Esophagus muscularis mucosa (tissue), 4 donors: ENCODE measurements around the gene RFK. TPM values are rescaled to one million over a fixed set of nuclear protein-coding genes. Genes with fewer than 3 reads are reported as not detected.
A peak's percentile ranks its signal among the peaks of the same experiment; 100 is the strongest.

Source experiments
- DNase-seq: peaks from one replicate; pipeline ENCODE4 v3.0.0-alpha.2; 2017; ENCODE audit errors: extremely low spot score
- H3K27ac ChIP-seq, 4 donors: fragments of 200-600 bp; sonication (generic); replicated peaks in 1 of 4; 1 replicate in 3 of 4; 2 replicates in 1 of 4; pipeline ENCODE4 v1.5.1; 2016 to 2019; ENCODE audit warnings: mild to moderate bottlenecking in 1 of 4
- H3K27me3 ChIP-seq, 4 donors: fragments of 200-600 bp; sonication (generic); one replicate each; pipeline versions ENCODE4 v1.5.1 to v1.6.0; 2016 to 2019
- H3K36me3 ChIP-seq, 4 donors: fragments of 200-600 bp; sonication (generic); one replicate each; pipeline ENCODE4 v1.5.1; 2016 to 2019
- H3K4me1 ChIP-seq, 4 donors: fragments of 200-600 bp; sonication (generic); one replicate each; pipeline ENCODE4 v1.5.1; 2016 to 2019
- H3K4me3 ChIP-seq, 4 donors: fragments of 200-600 bp; sonication (generic); 1 replicate in 2 of 4; 2 replicates in 2 of 4; pipeline ENCODE4 v1.5.1; 2016 to 2019; ENCODE audit warnings: mild to moderate bottlenecking in 4 of 4, moderate library complexity in 1 of 4
- H3K9me3 ChIP-seq, 4 donors: fragments of 200-600 bp; sonication (generic); 1 replicate in 3 of 4; 2 replicates in 1 of 4; pipeline ENCODE4 v1.5.1; 2016 to 2019
- CTCF ChIP-seq, 3 experiments: fragments of 200-600 bp in 2 of 3; fragments of 450-650 bp in 1 of 3; sonication (generic) in 2 of 3; IDR thresholded peaks; one replicate each; pipeline ENCODE4 v1.5.1; 2017 to 2019; ENCODE audit warnings: antibody characterized with exemption in 3 of 3, mild to moderate bottlenecking in 2 of 3, moderate library complexity in 1 of 3
- EP300 ChIP-seq: sonication (generic); formaldehyde crosslinking; IDR thresholded peaks from one replicate; pipeline ENCODE4 v1.6.1; 2017; ENCODE audit warnings: antibody characterized with exemption
- POLR2A ChIP-seq: fragments of 450-650 bp; IDR thresholded peaks from one replicate; pipeline ENCODE4 v1.6.1; 2017; ENCODE audit warnings: antibody characterized with exemption, moderate library complexity, mild to moderate bottlenecking, low read depth
- POLR2AphosphoS5 ChIP-seq, 2 donors: sonication (generic); formaldehyde crosslinking; IDR thresholded peaks; one replicate each; pipeline ENCODE4 v1.6.1; 2017; ENCODE audit warnings: antibody characterized with exemption in 2 of 2
- WGBS: methylation state at CpG from one replicate; pipeline ENCODE4 v1.1.5; 2018; 5-methylcytosine and 5-hydroxymethylcytosine counted together
- intact Hi-C: fragments of 100-400 bp; cut with DNase I; formaldehyde crosslinking; loops from one replicate; pipeline ENCODE4 v1.15.1; 2023
- total RNA-seq, 4 donors: library from RNA; depleted of rRNA; stranded (reverse); fragments of >200 nt; gene quantifications; one replicate each; pipeline versions ENCODE4 v1.1.0 to v1.2.1, GENCODE V29; 2016

RFK gene
- total RNA-seq, 4 donors from 2014 or later = 19.1 to 27.3 (median 19.6) TPM

DNA sequence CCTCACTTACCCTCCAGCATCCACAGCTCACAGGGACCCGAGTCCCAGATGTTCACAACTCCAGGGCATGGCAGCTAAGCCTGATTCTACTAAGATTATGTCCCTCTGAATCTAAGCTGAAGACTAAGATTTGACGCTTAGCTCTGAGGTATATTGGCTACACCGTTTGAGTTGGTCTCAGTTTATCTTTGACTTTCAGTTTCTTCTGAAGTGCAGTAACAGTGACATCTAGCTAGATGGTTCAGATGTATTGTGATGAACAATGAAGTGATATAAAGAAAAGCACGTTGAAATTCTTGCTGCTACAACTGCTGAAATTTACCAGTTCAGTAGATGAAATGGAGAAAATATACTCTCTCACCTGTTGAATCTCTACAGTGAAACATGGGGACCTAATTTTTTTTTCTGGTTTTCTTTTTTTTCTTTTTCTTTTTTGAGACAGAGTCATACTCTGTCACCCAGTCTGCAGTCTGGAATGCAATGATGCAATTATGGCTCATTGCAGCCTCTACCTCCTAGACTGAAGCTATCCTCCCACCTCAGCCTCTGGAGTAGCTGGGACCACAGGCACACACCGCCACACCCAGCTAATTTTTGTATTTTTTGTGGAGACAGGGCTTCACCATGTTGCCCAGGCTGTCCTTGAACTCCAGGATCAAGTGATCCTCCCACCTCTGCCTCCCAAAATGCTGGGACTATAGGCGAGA lies 15.7 kb downstream of the RFK start:
- 90% methylated on average over 5 of the region's 6 CpGs for WGBS
- DNase-seq = no peak
- TF ChIP-seq POLR2AphosphoS5 (IDR thresholded peaks at IDR 0.05) = no peak
- no peak for TF ChIP-seq POLR2A
- no peak for TF ChIP-seq EP300
- TF ChIP-seq CTCF (IDR thresholded peaks at IDR 0.05) = no peak

GRCh38 chr9:76377791-76378190 lies 16.4 kb downstream of the RFK start:
- Histone ChIP-seq H3K36me3 (peaks cover 0 to 2% (median 0%) of the 10 kb centered on the region in 4 donors), H3K4me3 (no peak overlapping the region), H3K4me1 (peaks cover 18 to 30% (median 25%) of the 10 kb centered on the region in 4 donors), H3K27ac (no peak overlapping the region), H3K9me3 (no peaks in the 10 kb centered on the region), H3K27me3 (no peaks in the 10 kb centered on the region)
- intact Hi-C loops = no loop called here
- DNase-seq = no peak
- no peak for TF ChIP-seq EP300
- no peak for TF ChIP-seq POLR2A
- TF ChIP-seq CTCF (IDR thresholded peaks at IDR 0.05) = no peak
- TF ChIP-seq POLR2AphosphoS5 (IDR thresholded peaks at IDR 0.05) = no peak

More for the DNA sequence above, 15.7 kb downstream of the RFK start:
- intact Hi-C loops = no loop called here
- Histone ChIP-seq H3K27me3 (no peaks in the 10 kb centered on the region), H3K4me1 (peaks cover 12 to 24% (median 20%) of the 10 kb centered on the region in 4 donors), H3K4me3 (no peak overlapping the region), H3K27ac (no peak overlapping the region), H3K9me3 (no peaks in the 10 kb centered on the region), H3K36me3 (peaks cover 0 to 7% (median 0%) of the 10 kb centered on the region in 4 donors)

GRCh38 chr9:76374783-76375559 lies 19.3 kb downstream of the RFK start:
- Histone ChIP-seq H3K4me1 (peaks cover 23 to 41% (median 36%) of the 10 kb centered on the region in 4 donors), H3K27me3 (no peaks in the 10 kb centered on the region), H3K9me3 (no peaks in the 10 kb centered on the region), H3K36me3 (no peaks in the 10 kb centered on the region), H3K4me3 (no peak overlapping the region), H3K27ac (peak overlapping the region; percentile 22 to 67 (median 36))
- 66% methylated on average over 10 of the region's 10 CpGs for WGBS
- no peak for TF ChIP-seq POLR2A
- TF ChIP-seq POLR2AphosphoS5 (IDR thresholded peaks at IDR 0.05) = peak; percentile 62 to 79
- peak; percentile 94 for DNase-seq
- intact Hi-C loops = no loop called here

DNA sequence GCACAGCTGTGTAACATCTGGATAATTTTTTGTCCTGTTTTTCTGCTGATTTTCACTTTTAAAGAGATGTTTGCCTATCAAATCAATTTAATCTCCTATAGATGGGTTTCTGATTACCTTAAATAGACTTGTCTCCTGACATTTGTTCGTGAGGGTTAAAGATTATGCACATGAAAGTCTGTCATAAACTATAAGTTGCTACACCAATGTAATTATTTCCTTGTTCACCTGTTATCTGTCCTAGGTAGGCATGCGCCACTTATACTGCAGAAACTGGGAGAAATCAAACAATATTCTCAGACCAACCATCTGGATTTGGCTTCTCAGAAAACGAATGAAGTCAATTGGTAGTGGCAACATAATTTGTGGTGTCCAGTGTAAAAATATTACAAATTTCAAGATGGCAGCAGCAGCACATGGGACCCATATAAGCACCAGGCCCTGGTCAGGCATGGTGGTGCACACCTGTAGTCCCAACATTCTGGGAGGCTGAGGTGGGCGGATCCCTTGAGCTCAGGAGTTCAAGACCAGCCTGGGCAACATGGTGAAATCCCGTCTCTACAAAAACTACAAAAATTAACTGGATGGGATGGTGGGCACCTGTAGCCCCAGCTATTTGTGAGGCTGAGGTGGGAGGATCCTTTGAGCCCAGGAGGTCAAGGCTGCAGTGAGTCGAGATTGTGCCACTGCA lies 20.3 kb downstream of the RFK start:
- no peaks in the 10 kb centered on the region for H3K36me3 ChIP-seq
- H3K27me3 ChIP-seq = no peaks in the 10 kb centered on the region
- H3K9me3 ChIP-seq = no peaks in the 10 kb centered on the region
- WGBS = 79% methylated on average over 6 of the region's 6 CpGs
- intact Hi-C loops = no loop called here
- peaks cover 29 to 50% (median 45%) of the 10 kb centered on the region in 4 donors for H3K4me1 ChIP-seq
- peak overlapping the region; percentile 22 to 67 (median 36) for H3K27ac ChIP-seq
- no peak for DNase-seq
- no peak overlapping the region for H3K4me3 ChIP-seq
- no peak for TF ChIP-seq POLR2A
- TF ChIP-seq POLR2AphosphoS5 (IDR thresholded peaks at IDR 0.05) = no peak
- TF ChIP-seq EP300 = no peak
- TF ChIP-seq CTCF (IDR thresholded peaks at IDR 0.05) = no peak
